K562 (cell line): ENCODE results near the gene CRABP2. TPM values are rescaled to one million over a fixed set of nuclear protein-coding genes. Genes with fewer than 3 reads are reported as not detected.

Experiments
- DACH1 ChIP-seq: fragments of 450-650 bp; IDR thresholded peaks from 2 replicates; pipeline ENCODE4 v1.6.1; 2018; ENCODE audit not compliant: partially characterized antibody
- HNRNPUL1 ChIP-seq: fragments of 200-400 bp; formaldehyde crosslinking; IDR thresholded peaks from 2 replicates; pipeline ENCODE4 v1.6.1; 2017; ENCODE audit warnings: low read length
- L3MBTL2 ChIP-seq: fragments of 450-650 bp; IDR thresholded peaks from 2 replicates; pipeline ENCODE4 v1.6.1; 2016; ENCODE audit warnings: mild to moderate bottlenecking, moderate library complexity
- MAFG ChIP-seq: fragments of 450-650 bp; conservative IDR thresholded peaks from 2 replicates; pipeline ENCODE4 v1.6.1; 2016; ENCODE audit warnings: missing genetic modification characterization, missing compliant biosample characterization
- MEIS2 ChIP-seq: fragments of 450-650 bp; IDR thresholded peaks from 2 replicates; pipeline ENCODE4 v1.6.1; 2014; ENCODE audit warnings: mild to moderate bottlenecking; ENCODE audit not compliant: partially characterized antibody
- NCOA6 ChIP-seq: fragments of 450-650 bp; IDR thresholded peaks from 2 replicates; pipeline ENCODE4 v1.6.1; 2017; ENCODE audit warnings: mild to moderate bottlenecking
- PHF21A ChIP-seq: fragments of 450-650 bp; IDR thresholded peaks from 2 replicates; pipeline ENCODE4 v1.6.1; 2017; ENCODE audit warnings: low read depth, borderline replicate concordance
- POLR2A ChIP-seq: fragments of 450-650 bp; conservative IDR thresholded peaks from 2 replicates; pipeline ENCODE4 v1.6.1; 2016
- POLR2H ChIP-seq: IDR thresholded peaks from 2 replicates; pipeline ENCODE4 v1.6.1; 2016; ENCODE audit warnings: missing genetic modification characterization, low read depth, mild to moderate bottlenecking, control low read depth, missing compliant biosample characterization, moderate library complexity
- SMARCB1 ChIP-seq: IDR thresholded peaks from 2 replicates; pipeline ENCODE4 v1.6.1; 2011; ENCODE audit warnings: improper control_type of control experiment, low read depth; ENCODE audit not compliant: insufficient read length
- SREBF1 ChIP-seq: fragments of 150-350 bp; IDR thresholded peaks from 2 replicates; pipeline ENCODE4 v1.6.1; 2014; ENCODE audit warnings: antibody characterized with exemption, low read depth, low read length, borderline replicate concordance
- STAT5A ChIP-seq: IDR thresholded peaks from 2 replicates; pipeline ENCODE4 v1.6.1; 2012; ENCODE audit warnings: low read length, inconsistent platforms, borderline replicate concordance
- ZNF41 ChIP-seq: fragments of 250-450 bp; sonication (Bioruptor Pico); conservative IDR thresholded peaks from 2 replicates; pipeline ENCODE4 v1.4.0; 2020; ENCODE audit warnings: mild to moderate bottlenecking
- ZNF830 ChIP-seq: fragments of 250-450 bp; sonication (Bioruptor Pico); IDR thresholded peaks from 2 replicates; pipeline ENCODE4 v1.5.0; 2021; ENCODE audit warnings: mild to moderate bottlenecking
- polyA plus RNA-seq, 8 experiments: library from polyadenylated mRNA; depleted of rRNA in 4 of 8; stranded (reverse) in 5 of 8; unstranded in 3 of 8; fragments of >200 nt; fragmentation: Nextera tagmentation in 2 of 8; fragmentation: Illumina TruSeq in 1 of 8; extraction: Ambion mirVana in 2 of 8; extraction: Trizol in 1 of 8; gene quantifications; 2 replicates each; pipeline versions ENCODE4 v1.2.1 to v1.2.3, GENCODE V29; 2011 to 2014; ENCODE audit warnings: inconsistent platforms in 1 of 8, missing spikeins in 1 of 8
- total RNA-seq, 7 experiments: library from RNA; depleted of rRNA in 6 of 7; stranded (reverse); fragments of >200 nt in 6 of 7; fragmentation: Illumina TruSeq in 2 of 7; extraction: Trizol in 2 of 7; gene quantifications; 2 replicates each; pipeline versions ENCODE4 v1.2.1 to v1.2.3, GENCODE V29; 2011 to 2021; ENCODE audit warnings: low replicate concordance in 1 of 7
- TF ChIP-seq, protein P1 (sequence below): fragments of 450-650 bp; IDR thresholded peaks from 2 replicates; pipeline ENCODE4 v1.6.1; 2016; ENCODE audit warnings: missing biosample characterization, missing genetic modification characterization
- TF ChIP-seq, protein P2 (sequence below): fragments of 450-650 bp; IDR thresholded peaks from 2 replicates; pipeline ENCODE4 v1.6.1; 2016; ENCODE audit warnings: borderline replicate concordance
- TF ChIP-seq, protein P3 (sequence below): sonication (generic); formaldehyde crosslinking; IDR thresholded peaks from 2 replicates; pipeline ENCODE4 v1.8.0; 2022; ENCODE audit warnings: missing genetic modification reagents, mild to moderate bottlenecking, borderline replicate concordance
- TF ChIP-seq, protein P4 (sequence below): fragments of 250-450 bp; sonication (Bioruptor Pico); IDR thresholded peaks from 2 replicates; pipeline ENCODE4 v1.8.0; 2022; ENCODE audit warnings: moderate library complexity, mild to moderate bottlenecking, inconsistent platforms
- TF ChIP-seq, protein P5 (sequence below): fragments of 250-450 bp; sonication (Bioruptor Pico); IDR thresholded peaks from 2 replicates; pipeline ENCODE4 v1.5.0; 2021
- TF ChIP-seq, protein P6 (sequence below): fragments of 450-650 bp; IDR thresholded peaks from 2 replicates; pipeline ENCODE4 v1.6.1; 2017; ENCODE audit warnings: antibody characterized with exemption

Gene CRABP2
- total and polyA plus RNA-seq, 9 of the 15 experiments (the other 6 are each of a cell fraction or from before 2014, with no cell fraction given): 0.30 to 2.5 (median 0.82) TPM

DNA sequence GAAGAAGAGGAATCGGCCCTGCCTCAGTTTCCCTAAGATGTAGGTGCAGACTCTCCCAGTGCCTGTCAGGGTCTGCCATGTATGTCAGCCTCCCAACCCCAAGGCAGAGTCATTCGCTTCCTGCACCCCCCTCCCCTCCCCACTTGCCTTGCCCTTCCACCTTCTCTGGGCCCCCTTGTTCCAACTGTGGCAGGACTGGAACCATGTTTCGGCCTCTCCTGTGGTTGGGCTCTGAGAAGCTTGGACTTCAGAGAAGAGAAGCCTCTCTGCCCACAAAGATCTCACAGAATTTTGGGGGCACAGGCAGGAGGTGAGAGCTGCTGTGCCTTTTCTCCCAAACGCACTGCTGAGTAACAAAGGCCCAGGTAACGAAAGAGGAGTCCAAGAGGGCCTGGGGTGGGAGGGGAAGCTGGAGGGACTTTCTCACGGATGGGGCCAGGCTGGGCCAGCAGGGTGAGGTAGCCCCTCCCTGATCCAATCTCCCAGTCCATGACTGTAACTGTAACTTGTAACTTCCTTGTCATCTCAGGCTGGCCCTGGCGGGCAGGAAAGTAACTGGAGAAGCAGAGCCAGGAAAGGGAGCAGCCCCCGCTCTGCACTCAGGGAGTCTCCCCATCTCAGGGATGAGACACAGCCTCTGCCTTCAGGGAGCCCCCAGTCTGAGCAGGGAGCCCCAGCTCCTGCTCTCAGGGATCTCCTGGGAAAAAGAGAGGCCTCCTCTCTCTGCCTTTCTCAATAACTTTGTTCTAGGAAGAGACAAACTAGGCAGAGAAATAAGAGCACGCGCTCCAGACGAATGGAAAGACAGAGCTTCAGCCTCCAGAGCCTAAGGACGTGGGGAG, 11.3 kb downstream of the CRABP2 start (continued):
- TF ChIP-seq STAT5A (no peak), SMARCB1 (no peak), NCOA6 (no peak), POLR2A (0 out of 2 replicates have a peak, but pooled peaks have one; percentile 30), POLR2H (tag) (no peak), SREBF1 (no peak), ZNF830 (CRISPR knock-in tag) (no peak), ZNF41 (peak; percentile 9; the same call in 1 of the 2 replicates), DACH1 (no peak), MAFG (tag) (0 out of 2 replicates have a peak, but pooled peaks have one; percentile 6), HNRNPUL1 (no peak), PHF21A (no peak), L3MBTL2 (peak; percentile 24; the same call in 1 of the 2 replicates), MEIS2 (peak; percentile 41)
- TF ChIP-seq, protein P1, sequence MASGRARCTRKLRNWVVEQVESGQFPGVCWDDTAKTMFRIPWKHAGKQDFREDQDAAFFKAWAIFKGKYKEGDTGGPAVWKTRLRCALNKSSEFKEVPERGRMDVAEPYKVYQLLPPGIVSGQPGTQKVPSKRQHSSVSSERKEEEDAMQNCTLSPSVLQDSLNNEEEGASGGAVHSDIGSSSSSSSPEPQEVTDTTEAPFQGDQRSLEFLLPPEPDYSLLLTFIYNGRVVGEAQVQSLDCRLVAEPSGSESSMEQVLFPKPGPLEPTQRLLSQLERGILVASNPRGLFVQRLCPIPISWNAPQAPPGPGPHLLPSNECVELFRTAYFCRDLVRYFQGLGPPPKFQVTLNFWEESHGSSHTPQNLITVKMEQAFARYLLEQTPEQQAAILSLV (tag): peak; percentile 80; the same call in 1 of the 2 replicates
- TF ChIP-seq, protein P2, sequence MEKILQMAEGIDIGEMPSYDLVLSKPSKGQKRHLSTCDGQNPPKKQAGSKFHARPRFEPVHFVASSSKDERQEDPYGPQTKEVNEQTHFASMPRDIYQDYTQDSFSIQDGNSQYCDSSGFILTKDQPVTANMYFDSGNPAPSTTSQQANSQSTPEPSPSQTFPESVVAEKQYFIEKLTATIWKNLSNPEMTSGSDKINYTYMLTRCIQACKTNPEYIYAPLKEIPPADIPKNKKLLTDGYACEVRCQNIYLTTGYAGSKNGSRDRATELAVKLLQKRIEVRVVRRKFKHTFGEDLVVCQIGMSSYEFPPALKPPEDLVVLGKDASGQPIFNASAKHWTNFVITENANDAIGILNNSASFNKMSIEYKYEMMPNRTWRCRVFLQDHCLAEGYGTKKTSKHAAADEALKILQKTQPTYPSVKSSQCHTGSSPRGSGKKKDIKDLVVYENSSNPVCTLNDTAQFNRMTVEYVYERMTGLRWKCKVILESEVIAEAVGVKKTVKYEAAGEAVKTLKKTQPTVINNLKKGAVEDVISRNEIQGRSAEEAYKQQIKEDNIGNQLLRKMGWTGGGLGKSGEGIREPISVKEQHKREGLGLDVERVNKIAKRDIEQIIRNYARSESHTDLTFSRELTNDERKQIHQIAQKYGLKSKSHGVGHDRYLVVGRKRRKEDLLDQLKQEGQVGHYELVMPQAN: no peak
- TF ChIP-seq, protein P3, sequence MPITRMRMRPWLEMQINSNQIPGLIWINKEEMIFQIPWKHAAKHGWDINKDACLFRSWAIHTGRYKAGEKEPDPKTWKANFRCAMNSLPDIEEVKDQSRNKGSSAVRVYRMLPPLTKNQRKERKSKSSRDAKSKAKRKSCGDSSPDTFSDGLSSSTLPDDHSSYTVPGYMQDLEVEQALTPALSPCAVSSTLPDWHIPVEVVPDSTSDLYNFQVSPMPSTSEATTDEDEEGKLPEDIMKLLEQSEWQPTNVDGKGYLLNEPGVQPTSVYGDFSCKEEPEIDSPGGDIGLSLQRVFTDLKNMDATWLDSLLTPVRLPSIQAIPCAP (CRISPR knock-in tag): no peak
- TF ChIP-seq, protein P4, sequence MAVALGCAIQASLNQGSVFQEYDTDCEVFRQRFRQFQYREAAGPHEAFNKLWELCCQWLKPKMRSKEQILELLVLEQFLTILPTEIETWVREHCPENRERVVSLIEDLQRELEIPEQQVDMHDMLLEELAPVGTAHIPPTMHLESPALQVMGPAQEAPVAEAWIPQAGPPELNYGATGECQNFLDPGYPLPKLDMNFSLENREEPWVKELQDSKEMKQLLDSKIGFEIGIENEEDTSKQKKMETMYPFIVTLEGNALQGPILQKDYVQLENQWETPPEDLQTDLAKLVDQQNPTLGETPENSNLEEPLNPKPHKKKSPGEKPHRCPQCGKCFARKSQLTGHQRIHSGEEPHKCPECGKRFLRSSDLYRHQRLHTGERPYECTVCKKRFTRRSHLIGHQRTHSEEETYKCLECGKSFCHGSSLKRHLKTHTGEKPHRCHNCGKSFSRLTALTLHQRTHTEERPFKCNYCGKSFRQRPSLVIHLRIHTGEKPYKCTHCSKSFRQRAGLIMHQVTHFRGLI: no peak; the same call in 1 of the 2 replicates
- TF ChIP-seq, protein P5, sequence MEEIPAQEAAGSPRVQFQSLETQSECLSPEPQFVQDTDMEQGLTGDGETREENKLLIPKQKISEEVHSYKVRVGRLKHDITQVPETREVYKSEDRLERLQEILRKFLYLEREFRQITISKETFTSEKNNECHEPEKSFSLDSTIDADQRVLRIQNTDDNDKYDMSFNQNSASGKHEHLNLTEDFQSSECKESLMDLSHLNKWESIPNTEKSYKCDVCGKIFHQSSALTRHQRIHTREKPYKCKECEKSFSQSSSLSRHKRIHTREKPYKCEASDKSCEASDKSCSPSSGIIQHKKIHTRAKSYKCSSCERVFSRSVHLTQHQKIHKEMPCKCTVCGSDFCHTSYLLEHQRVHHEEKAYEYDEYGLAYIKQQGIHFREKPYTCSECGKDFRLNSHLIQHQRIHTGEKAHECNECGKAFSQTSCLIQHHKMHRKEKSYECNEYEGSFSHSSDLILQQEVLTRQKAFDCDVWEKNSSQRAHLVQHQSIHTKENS (CRISPR knock-in tag): no peak
- TF ChIP-seq, protein P6, sequence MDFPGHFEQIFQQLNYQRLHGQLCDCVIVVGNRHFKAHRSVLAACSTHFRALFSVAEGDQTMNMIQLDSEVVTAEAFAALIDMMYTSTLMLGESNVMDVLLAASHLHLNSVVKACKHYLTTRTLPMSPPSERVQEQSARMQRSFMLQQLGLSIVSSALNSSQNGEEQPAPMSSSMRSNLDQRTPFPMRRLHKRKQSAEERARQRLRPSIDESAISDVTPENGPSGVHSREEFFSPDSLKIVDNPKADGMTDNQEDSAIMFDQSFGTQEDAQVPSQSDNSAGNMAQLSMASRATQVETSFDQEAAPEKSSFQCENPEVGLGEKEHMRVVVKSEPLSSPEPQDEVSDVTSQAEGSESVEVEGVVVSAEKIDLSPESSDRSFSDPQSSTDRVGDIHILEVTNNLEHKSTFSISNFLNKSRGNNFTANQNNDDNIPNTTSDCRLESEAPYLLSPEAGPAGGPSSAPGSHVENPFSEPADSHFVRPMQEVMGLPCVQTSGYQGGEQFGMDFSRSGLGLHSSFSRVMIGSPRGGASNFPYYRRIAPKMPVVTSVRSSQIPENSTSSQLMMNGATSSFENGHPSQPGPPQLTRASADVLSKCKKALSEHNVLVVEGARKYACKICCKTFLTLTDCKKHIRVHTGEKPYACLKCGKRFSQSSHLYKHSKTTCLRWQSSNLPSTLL: no peak
